Endothelial cell (in vitro differentiated cells): ENCODE results near the gene BPIFA1. TPM values are rescaled to one million over a fixed set of nuclear protein-coding genes. Genes with fewer than 3 reads are reported as not detected.
A peak's percentile ranks its signal among the peaks of the same experiment; 100 is the strongest.

Experiments
- DNase-seq: peaks from one replicate; pipeline ENCODE4 v3.0.0; 2021; ENCODE audit warnings: low spot score
- H3K27ac Mint-ChIP-seq: one replicate; pipeline ENCODE4 v1.8.0; 2021; ENCODE audit warnings: mixed read lengths, inconsistent platforms; ENCODE audit not compliant: unreplicated experiment
- H3K27me3 Mint-ChIP-seq: one replicate; pipeline ENCODE4 v1.8.0; 2021; ENCODE audit warnings: mild to moderate bottlenecking, moderate library complexity, mixed read lengths, inconsistent platforms; ENCODE audit not compliant: unreplicated experiment
- H3K36me3 Mint-ChIP-seq: one replicate; pipeline ENCODE4 v1.8.0; 2021; ENCODE audit warnings: mild to moderate bottlenecking, low read depth, mixed read lengths, inconsistent platforms; ENCODE audit not compliant: unreplicated experiment
- H3K4me1 Mint-ChIP-seq: one replicate; pipeline ENCODE4 v1.8.0; 2021; ENCODE audit warnings: mild to moderate bottlenecking, mixed read lengths, inconsistent platforms; ENCODE audit not compliant: unreplicated experiment
- H3K4me3 Mint-ChIP-seq: one replicate; pipeline ENCODE4 v1.8.0; 2021; ENCODE audit warnings: mild to moderate bottlenecking, mixed read lengths, inconsistent platforms; ENCODE audit not compliant: unreplicated experiment
- H3K9me3 Mint-ChIP-seq: one replicate; pipeline ENCODE4 v1.8.0; 2021; ENCODE audit warnings: mixed read lengths, inconsistent platforms; ENCODE audit not compliant: unreplicated experiment
- CTCF ChIP-seq: fragments of 200-600 bp; sonication (generic); IDR thresholded peaks from one replicate; pipeline ENCODE4 v1.5.0; 2021; ENCODE audit warnings: antibody characterized with exemption; ENCODE audit not compliant: unreplicated experiment
- total RNA-seq: library from RNA; stranded (reverse); fragmentation: NEBNext Ultra II Directional; extraction: Animal tissue kit (Norgen Biotek cat#: 25700); gene quantifications from one replicate; pipeline ENCODE4 v1.2.1, GENCODE V29; 2021; ENCODE audit not compliant: unreplicated experiment

Gene BPIFA1
- total RNA-seq, 1 donor from 2014 or later, result not detected

- no peaks in the 10 kb centered on the region for H3K4me1 Mint-ChIP-seq
- H3K9me3 Mint-ChIP-seq, result no peaks in the 10 kb centered on the region
- DNase-seq, result no peak
- no peak overlapping the region for H3K4me3 Mint-ChIP-seq
- no peak for TF ChIP-seq CTCF
- H3K27me3 Mint-ChIP-seq, result peaks cover 21% of the 10 kb centered on the region
- no peak overlapping the region for H3K27ac Mint-ChIP-seq
- peaks cover 5% of the 10 kb centered on the region for H3K36me3 Mint-ChIP-seq
Measured at GRCh38 chr20:33287884-33288283, 52.1 kb downstream of the BPIFA1 start.

GRCh38 chr20:33290852-33291251 is 55.1 kb downstream of the BPIFA1 start:
- Mint-ChIP-seq H3K27ac (no peak overlapping the region), H3K9me3 (no peaks in the 10 kb centered on the region), H3K27me3 (peaks cover 13% of the 10 kb centered on the region), H3K4me1 (no peaks in the 10 kb centered on the region), H3K36me3 (peaks cover 5% of the 10 kb centered on the region), H3K4me3 (no peak overlapping the region)
- no peak for TF ChIP-seq CTCF
- no peak for DNase-seq

- TF ChIP-seq CTCF, result no peak
- peaks cover 5% of the 10 kb centered on the region for H3K36me3 Mint-ChIP-seq
- H3K27me3 Mint-ChIP-seq, result peaks cover 10% of the 10 kb centered on the region
- no peak for DNase-seq
- H3K4me1 Mint-ChIP-seq, result no peaks in the 10 kb centered on the region
- H3K4me3 Mint-ChIP-seq, result no peak overlapping the region
- H3K9me3 Mint-ChIP-seq, result no peaks in the 10 kb centered on the region
- no peak overlapping the region for H3K27ac Mint-ChIP-seq
Measured at GRCh38 chr20:33291416-33291815, 55.6 kb downstream of the BPIFA1 start.

GRCh38 chr20:33291830-33292355 is 56.1 kb downstream of the BPIFA1 start:
- Mint-ChIP-seq H3K4me3 (peak overlapping the region; percentile 73), H3K4me1 (no peaks in the 10 kb centered on the region), H3K36me3 (peaks cover 5% of the 10 kb centered on the region), H3K27ac (peak overlapping the region; percentile 26), H3K9me3 (no peaks in the 10 kb centered on the region), H3K27me3 (peaks cover 10% of the 10 kb centered on the region)
- peak; percentile 98 for TF ChIP-seq CTCF
- peak; percentile 77 for DNase-seq

Other genes starting within 250 kb of the BPIFA1 start
- gene SUN5, start 231.6 kb upstream of the BPIFA1 start, total RNA-seq, result not detected
- not detected for gene BPIFB2, start 228.3 kb upstream of the BPIFA1 start, total RNA-seq
- gene BPIFB6, start 204.3 kb upstream of the BPIFA1 start, total RNA-seq, result not detected
- gene BPIFB3, start 182.1 kb upstream of the BPIFA1 start, total RNA-seq, result not detected
- 2.1 TPM for gene BPIFB4, start 156.4 kb upstream of the BPIFA1 start, total RNA-seq
- gene BPIFA2, start 67.8 kb upstream of the BPIFA1 start, total RNA-seq, result not detected
- not detected for gene BPIFA3, start 18.6 kb upstream of the BPIFA1 start, total RNA-seq
- not detected for gene BPIFB1, start 47.2 kb downstream of the BPIFA1 start, total RNA-seq
- 42.7 TPM for gene CDK5RAP1, start 165.5 kb downstream of the BPIFA1 start, total RNA-seq
- 1.6 TPM for gene SNTA1, start 207.8 kb downstream of the BPIFA1 start, total RNA-seq